Muscle of back (tissue), 11 donors: ENCODE results near the gene PRCC. TPM values are rescaled to one million over a fixed set of nuclear protein-coding genes. Genes with fewer than 3 reads are reported as not detected.
"Not testable (repeated sequence)": the region's sequence is repeated elsewhere in the genome, so short reads cannot be mapped to it uniquely, and the experiment has no call there.

Experiments used
- DNase-seq, 3 donors: peaks; one replicate each; pipeline versions ENCODE4 v3.0.0 to v3.0.0-alpha.2; 2013
- polyA plus RNA-seq, 10 donors: library from polyadenylated mRNA; unstranded; fragments of 120-200 nt; gene quantifications; one replicate each; pipeline ENCODE4 v1.2.1, GENCODE V29; 2013; ENCODE audit not compliant: insufficient read length in 10 of 10

PRCC gene
- polyA plus RNA-seq, 10 donors, result 49.9 to 78.1 (median 64.9) TPM

DNA sequence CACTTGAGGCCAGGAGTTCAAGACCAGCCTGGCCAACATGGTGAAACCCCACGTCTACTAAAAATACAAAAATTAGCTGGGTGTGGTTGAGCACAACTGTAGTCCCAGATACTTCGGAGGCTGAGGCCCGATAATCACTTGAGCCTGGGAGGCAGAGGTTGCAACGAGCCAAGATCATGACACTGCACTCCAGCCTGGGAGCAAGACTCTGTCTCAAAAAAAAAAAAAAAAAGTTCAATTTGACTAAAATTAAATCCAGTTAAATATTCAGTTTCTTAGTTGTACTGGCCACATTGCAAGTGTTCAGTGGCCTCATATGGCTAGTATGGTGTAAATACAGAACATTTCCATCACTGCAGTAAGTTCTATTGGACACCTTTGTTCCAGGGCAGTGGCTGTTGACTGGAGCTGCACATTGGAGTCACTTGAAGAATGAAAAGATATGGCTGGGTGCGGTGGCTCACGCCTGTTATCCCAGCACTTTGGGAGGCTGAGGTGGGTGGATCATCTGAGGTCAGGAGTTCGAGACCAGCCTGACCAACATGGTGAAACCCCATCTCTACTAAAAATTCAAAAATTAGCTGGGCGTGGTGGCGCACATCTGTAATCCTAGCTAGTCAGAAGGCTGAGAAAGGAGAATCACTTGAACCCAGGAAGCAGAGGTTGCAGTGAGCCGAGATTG lies 9.6 kb upstream of the PRCC start:
- not testable (repeated sequence) for DNase-seq

DNA sequence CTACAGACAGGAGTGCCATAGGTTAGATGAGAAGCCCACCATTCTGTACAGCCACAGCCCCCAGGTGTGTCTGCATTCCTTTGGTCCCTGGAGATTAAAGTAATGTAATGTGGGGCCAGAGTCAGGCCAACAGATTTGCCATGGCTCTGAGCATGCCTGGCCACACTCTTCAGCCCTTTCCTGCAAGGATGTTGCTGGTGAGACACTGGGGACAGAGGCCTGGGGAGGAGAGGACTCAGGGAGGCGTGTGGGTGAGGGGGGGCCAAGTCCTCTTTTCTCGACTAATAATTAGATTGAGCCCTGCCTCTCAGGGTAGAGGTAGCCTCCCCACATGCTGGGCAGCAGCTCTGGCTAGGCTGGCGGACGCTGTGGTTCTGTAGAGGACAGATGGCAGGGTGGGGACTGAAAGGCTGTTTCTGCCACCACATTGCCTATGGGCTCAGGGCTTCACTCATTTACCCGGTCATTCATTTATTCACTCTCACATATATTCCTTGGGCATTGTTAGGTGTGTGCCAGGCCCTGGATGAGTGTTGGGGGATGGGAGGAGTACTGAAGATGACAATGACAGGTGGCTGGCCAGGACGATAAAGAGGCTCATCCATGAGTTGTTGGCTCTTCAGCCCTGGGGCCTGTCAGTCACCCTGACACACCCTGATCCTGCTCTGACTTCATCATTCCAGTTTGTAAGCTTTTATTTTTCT lies 7.1 kb upstream of the PRCC start:
- DNase-seq, result no peak

DNA sequence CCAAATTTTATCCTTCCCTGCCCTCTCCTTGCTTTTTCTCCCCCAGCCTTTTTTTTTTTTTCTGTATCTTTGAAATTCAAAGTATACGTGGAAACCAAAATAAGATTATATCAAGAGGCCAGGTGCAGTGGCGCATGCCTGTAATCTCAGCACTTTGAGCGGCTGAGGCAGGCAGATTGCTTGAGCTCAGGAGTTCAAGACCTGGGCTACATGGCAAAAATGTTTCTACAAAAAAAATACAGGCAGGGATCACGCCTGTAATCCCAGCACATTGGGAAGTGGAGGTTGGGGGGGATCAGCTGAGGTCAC lies 6.6 kb upstream of the PRCC start:
- DNase-seq, result no peak

DNA sequence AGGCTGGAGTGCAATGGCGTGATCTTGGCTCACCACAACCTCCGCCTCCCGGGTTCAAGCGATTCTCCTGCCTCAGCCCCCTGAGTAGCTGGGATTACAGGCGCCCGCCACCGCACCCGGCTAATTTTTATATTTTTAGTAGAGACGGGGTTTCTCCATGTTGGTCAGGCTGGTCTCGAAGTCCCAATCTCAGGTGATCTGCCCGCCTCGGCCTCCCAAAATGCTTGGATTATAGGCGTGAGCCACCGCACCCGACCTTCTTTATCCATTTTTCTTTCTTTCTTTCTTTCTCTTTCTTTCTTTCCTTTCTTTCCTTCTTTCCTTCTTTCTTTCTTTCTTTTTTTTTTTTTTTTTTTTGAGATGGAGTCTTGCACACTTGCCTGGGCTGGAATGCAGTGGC lies 2.2 kb upstream of the PRCC start:
- DNase-seq, result not testable (repeated sequence)

DNA sequence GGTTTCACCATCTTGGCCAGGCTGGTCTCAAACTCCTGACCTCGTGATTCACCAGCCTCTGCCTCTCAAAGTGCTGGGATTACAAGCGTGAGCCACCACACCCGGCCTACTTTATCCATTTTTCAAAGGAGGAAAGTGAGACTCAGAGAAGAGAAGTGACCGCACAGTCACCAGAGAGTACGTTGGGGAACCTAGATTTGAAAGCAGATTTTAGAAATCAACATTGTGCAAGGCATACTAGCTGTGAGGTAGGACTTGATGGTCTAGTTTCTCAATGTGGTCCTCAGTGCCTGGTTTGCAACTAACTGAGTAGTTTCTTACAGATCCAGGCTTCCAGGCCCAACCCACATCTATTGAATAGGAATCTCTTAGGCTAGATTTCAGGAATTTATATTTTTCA lies 1.7 kb upstream of the PRCC start:
- DNase-seq, result no peak

DNA sequence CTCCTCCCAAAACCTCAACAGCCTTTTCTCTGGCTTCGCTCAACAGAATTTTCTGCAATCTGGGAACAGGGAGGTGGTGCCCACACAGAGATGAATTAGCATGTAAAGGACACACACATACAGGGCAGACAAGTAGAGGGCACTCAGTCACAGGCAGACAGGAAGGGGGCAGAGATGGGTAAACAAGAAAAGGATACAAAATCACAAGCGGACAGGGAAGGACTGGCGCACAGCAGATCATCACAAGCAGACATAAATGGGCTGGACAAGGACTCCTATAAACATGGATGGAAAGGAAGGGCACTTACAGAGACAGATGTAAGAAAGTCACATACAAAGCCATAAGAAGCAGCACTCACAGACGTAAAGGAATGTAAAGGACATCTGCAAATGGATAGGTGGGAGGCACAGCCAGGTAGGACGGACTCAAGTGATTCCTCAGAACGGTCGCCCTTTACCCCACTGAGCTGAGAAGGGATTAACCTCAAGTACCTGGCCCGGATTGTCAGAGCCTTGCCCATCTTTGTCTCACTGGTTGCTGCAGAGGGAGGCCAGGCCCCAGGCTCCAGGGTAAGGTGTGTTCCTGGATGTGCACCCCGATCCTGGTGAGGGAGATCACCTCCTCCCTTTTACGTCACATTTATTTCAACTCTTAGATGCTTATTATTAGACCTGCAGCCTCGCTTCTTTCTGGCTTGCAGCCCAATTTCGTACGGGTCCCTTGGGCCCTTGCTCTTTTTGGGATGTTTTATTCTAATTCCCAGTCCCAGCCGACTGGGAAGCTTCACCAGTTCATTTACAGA lies 836 bp upstream of the PRCC start:
- DNase-seq, result no peak

DNA sequence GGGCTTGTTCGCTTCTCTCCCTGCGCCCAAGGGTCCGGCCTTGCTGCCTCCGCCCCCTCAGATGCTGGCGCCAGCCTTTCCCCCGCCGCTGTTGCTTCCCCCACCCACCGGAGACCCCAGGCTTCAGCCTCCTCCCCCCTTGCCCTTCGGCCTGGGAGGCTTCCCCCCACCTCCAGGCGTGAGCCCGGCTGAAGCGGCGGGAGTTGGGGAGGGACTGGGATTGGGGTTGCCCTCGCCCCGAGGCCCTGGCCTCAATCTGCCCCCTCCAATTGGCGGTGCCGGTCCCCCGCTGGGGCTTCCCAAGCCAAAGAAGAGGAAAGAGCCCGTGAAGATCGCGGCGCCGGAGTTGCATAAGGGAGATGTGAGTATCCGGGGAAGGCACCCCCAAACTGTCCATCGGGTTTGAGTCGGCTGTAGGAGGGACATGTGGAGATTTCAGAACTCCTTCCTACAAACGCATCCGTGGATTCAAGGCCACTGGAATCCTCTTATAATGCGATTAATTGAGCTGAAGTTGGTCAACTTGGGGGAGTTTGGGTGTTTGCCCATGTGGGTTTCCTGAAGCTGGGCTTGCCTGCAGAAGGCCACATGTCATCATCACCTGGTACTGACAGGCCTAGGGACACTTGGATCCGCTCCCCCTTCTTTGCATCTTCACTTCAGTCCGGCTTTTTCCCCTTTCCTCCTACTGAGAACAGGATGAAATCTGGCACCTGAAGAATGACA lies 707 bp downstream of the PRCC start:
- no peak for DNase-seq

DNA sequence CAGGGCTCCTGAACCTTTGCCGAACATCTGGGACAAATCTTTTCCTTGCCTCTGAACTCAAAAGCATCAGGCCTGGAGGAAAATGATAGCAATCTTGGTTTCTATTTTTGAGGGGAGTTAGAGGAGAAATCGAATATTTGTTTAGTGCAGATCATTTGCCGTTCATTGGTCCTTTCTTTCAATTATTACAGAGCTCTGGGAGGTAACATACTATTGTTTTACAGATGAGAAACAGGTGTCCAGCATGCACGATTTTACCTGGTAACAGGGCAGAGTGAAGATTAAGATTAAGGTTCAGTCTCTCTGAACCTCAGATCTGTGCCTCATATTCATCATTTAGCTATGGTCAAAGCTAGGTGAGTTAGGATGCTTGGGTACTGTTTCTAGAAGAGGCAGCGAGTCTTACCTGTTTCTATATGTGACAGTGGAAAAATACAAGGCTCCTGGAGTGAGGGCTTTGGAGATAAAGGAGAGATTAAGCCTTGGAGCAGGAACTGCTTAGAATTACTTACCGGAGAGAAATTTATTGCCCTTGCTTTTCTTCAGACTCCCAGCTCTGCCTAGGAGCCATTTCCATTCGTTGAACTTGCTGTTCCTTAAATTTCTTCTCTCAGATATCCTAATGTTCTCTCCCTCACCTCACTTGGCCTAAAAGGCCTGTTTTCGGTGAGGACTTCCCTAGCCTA lies 1.4 kb downstream of the PRCC start:
- DNase-seq, result no peak

DNA sequence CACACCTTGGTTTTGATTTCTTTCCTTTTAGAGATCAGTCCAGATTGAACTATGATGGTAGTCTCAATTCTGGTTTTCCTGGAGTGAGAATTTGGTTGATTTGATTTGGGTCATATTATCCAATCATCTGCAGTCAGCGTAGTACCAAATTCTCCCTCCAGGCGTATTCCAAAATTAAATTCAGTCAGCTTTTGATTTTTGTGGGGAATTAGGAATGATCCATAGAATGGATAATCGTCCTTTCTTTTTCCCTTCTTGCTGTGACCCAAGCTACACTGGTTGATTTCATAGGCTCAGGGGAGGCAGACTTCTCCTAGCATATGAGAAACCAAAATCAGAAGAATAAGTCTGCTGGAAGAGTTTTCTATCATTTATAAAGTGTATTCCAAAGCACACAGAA lies 4.9 kb downstream of the PRCC start:
- DNase-seq, result no peak

DNA sequence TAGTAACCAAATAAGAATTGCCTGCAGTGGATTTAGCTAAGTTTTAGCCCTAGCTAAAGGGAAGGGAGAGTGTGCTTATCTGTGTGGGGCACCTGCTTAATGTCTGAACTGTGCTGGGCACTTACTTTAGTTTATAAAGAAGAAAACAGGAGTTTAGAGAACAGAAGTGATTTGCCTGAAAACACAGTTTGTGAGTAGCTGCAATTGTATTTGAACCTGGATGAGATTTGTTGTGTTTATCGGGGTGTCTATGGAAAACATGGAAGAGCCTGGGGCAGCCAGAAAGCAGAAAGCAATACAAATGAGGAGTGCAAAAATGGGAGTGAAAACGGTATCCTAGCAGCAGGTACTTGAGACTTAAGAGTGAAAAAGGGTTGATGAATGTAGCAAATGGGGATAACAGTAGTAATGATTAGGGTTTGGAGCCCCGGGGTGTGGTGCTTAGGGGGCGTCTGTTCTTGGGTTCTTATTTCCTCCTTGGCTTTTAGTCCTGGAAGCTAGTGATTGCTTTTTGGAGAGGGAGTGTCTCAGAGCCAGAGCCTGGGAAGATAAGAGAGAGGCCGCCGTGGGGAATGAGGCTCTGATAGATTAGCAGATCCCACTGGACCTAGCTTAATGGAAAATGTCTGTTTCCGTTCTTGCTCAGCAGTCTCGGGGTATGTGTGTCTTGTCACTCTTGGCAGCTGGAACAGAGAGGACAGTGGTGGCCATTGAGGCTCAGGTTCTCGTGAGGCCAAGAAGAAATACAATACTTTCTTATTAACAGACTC lies 5.6 kb downstream of the PRCC start:
- DNase-seq, result peak in 1 of 3 donors; percentile 46

DNA sequence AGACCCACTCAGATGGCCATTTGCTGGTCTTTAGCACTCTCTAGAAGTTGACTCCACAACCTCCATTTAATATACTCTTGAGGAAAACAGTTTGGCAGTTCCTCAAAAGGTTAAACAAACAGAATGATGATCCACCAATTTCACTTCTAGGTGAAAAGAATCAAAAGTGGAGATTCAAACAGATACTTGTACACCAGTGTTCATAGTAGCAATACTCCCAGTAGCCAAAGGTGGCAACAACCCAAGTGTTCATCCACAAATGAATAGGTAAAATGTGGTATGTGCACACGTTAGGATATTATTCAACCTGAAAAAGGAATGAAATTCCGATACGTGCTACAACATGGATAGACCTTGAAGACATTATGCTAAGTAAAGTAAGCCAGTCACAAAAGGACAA lies 6.3 kb downstream of the PRCC start:
- no peak for DNase-seq

DNA sequence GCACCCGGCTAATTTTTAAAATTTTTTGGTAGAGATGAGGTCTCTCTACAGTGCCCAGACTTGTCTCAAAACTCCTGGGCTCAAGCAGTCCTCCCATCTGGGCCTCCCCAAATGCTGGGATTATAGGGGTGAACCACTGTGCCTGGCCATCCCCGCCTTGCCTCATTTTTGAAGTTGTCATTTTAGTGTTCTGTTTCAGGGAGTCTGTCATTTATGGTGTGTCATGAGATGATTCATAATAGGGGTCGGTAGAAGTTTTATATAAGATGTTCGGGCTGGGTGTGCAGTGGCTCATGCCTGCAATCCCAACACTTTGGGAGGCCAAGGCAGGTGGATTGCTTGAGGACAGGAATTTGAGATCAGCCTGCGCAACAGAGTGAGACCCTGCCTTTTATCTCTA lies 8.5 kb downstream of the PRCC start:
- no peak for DNase-seq

DNA sequence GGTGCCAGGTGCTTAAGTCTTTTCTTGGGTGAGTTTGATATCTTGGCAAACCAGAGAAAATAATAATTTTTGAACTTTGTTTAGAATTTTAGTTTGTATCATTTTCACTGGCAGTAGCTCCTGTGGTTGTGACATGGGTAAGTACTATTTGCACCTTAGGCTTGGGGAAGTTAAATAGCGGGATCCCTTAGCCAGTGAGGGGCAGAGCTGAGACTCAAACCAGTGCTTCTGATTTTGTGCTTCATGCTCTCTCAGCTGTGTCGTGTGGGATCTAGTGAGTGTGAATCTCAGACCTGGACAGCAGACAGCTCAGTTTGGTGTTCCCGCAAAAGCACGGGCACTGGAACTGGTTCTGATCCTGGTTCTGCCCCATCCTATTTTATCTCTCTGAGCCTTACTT lies 9.6 kb downstream of the PRCC start:
- no peak for DNase-seq

DNA sequence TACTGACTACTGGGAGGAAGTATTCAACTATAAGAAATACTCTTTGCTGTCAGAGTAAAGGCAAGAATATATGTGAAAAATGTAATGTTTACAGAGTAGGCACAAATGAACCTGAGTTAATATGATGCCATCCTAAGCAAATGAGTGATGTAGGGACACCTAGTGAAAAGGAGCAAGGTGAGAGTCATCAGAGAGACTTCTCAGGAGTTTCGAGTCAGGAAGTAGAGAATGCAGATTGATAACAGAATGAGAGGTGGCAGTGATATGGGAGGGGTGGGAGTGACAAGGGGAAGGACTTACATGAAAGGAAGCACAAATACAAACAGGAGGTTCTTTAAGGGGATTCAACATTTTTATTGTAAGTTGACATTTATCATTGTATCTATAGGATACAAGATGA lies 10.2 kb downstream of the PRCC start:
- no peak for DNase-seq

DNA sequence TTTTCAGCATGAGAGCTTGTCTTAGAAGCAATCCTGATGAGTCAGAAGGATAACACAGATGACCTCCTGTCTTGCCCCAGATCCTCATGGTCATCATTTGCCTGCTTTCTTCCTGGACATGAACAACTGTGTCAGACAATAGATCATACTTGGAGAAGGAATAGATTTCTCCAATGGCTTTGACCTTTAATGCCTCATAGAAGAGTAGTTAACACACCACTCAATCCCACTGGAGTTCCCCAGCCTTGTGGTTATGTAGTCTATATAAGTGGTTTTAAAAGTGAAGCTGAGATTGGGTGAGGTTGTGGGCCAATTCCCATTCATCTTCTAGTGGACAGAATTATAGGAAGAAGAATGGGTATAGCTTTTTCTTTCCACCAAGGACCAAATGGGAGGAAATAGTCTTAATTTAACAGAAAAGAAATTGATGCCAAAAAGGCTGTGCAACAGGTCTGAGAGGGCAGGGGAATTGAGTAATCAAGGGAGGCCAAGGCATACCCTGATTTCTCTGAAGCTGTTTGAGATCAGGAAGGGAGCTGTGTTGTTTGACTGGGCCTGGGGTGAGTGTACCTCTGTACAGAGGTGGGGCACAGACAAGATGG lies 14.4 kb downstream of the PRCC start:
- DNase-seq, result no peak

DNA sequence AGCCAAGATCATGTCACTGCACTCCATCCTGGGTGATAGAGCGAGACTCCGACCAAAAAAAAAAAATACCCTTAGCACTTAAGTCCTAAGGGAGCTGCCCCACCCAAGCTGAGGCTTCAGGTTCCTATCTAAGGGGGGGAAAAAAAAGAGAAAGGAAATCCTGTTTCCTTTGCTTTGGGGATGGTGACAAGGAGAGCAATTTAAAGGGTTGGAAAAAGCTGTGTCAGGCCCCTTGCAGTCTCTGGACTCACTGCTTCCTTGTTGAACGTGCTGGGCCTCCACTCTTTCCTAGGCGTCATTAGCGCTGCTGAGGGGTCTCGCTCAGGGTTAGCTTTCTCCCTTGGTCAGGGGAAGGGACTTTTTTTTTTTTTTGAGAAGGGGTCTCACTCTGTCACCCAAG lies 18.1 kb downstream of the PRCC start:
- no peak for DNase-seq

DNA sequence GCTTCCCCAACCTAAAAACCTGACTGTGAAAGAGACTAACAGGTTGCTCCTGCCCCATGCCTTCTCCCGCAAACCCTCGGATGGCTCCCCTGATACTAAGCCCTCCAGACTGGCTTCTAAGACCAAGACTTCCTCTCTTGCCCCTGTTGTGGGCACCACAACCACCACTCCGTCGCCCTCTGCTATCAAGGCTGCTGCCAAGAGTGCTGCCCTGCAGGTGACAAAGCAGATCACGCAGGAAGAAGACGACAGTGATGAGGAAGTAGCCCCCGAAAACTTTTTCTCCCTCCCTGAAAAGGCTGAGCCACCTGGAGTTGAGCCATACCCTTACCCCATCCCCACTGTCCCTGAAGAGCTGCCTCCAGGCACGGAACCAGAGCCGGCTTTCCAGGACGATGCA lies 19.3 kb downstream of the PRCC start:
- no peak for DNase-seq

DNA sequence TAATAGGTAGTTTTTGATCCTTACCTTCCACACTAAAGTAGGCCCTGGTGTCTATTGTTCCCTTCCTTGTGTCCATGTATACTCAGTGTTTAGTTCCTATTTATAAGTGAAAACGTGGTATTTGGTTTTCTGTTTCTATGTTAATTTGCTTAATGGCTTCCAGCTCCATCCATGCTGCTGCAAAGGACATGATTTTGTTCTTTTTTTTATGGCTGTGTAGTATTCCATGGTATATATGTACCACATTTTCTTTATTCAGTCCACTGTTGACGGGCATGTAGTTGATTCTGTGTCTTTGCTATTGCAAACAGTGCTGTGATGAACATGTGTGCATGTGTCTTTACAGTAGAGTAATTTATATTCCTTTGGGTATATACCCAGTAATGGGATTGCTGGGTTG lies 20.8 kb downstream of the PRCC start:
- DNase-seq, result no peak

DNA sequence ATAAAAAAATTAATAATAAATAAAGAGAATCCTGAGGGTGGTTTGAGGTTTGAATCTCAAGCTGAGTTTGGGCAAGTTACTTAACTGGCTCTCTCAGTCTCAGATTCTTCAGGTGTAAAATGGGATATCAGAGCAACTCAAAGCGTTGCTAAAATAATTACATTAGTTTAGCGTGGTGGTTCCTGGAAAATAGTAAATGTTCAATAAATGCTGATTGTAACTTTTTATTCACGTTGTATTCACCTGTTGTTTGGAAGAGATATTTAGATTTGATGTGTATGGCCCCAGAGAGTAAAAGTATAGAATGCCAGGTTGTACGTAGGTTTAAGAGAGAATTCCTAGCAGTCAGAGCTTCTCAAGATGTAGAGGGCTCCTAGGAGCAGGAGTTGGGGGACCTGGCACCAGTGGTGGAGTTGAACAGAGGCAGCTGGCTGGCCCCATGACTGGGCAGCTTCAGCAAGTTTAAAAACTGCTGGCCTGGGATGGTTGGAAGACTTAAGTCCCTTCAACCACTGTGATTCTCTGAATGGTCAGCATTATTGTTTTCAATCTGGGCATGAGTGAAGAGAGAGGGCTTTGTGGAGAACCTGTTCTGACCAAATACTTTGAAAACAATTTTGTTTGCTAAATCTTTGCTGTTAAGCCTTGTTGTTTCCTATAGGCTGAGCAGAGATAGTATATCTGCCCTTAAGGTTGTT lies 22.4 kb downstream of the PRCC start:
- no peak for DNase-seq
